ENCODE results near the gene GUCY2D. TPM values are rescaled to one million over a fixed set of nuclear protein-coding genes. Genes with fewer than 3 reads are reported as not detected.

The GUCY2D gene
- total RNA-seq, 3 donors from 2014 or later (not counting 1 experiment from before 2014, with no cell fraction given) = not detected

DNA sequence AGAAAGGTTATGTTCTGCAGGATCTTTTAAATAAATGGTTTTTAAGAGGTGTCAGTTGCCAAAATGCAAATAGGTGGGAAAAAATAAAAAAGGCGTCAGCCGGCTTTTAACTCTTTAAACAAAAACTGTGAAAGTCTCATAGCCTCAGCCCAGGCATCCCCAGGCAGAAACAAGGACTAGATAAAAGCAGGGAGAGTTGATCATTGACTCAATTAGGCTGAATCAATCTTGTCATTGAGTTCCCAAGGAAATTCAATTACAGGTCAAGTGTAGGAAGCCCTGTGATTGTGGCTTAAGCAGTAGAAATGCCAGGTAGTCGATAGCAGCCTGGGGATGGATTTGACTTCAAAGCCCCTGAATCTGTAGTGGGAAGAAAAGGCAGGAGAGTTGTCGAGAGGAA is 30.8 kb upstream of the GUCY2D start:
- peaks cover 6 to 11% of the 10 kb centered on the region in 2 donors for H3K9me3 Mint-ChIP-seq
- H3K4me3 Mint-ChIP-seq = no peak overlapping the region
- Histone ChIP-seq H3K27me3 (ENCODE audit: control insufficient read depth, insufficient read depth, low read length) (no peaks in the 10 kb centered on the region), H3K4me1 (ENCODE audit: control insufficient read depth, insufficient read depth, low read length) (no peaks in the 10 kb centered on the region), H3K4me3 (ENCODE audit: low read length) (no peak overlapping the region), H3K27ac (ENCODE audit: low read length) (no peak overlapping the region), H3K36me3 (ENCODE audit: control insufficient read depth, insufficient read depth, low read length) (no peaks in the 10 kb centered on the region), H3K9me3 (ENCODE audit: control insufficient read depth, insufficient read depth, low read length) (peaks cover 22% of the 10 kb centered on the region)
- no peak overlapping the region for H3K27ac Mint-ChIP-seq
- peaks cover 13% of the 10 kb centered on the region for H3K36me3 Mint-ChIP-seq
- DNase-seq (no peak), ATAC-seq (no peak)
- TF ChIP-seq CTCF (IDR thresholded peaks at IDR 0.05) = no peak
- WGBS (ENCODE audit: insufficient coverage) = 86% methylated on average over 4 of the region's 4 CpGs
- no peaks in the 10 kb centered on the region for H3K4me1 Mint-ChIP-seq
- intact Hi-C loops (cut with micrococcal nuclease) = no loop called here
- peaks cover 10 to 16% of the 10 kb centered on the region in 2 donors for H3K27me3 Mint-ChIP-seq (ENCODE audit: low read depth in 2 of 2)

DNA sequence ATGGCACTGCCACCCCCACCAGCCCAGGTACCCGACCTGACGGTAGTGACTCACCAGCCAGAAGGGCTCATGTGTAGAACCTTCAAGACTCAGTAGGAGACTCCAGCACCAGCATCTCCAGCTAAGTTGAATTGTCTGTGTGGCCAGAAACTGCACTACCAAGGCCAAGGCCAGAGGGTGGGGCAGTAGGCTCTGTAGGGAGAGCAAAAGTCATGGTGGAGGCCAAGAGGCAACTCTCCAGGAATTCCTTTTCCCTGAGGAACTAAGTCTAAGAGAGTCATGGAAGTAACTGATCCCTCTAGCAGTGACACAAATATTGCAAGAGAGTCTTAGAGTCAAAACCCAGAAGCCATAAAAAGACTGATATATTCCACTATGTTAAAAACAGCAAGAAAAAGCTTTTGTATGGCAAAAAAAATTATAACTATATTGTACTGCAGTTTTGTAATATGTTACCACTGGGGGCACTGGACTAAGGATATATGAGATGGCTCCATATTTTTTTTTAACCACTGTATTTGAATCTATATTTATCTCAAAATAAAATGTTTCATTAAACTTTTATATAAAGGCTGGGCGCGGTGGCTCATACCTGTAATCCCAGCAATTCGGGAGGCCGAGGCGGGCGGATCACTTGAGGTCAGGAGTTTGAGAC is 30.2 kb upstream of the GUCY2D start:
- DNase-seq = no peak
- Mint-ChIP-seq H3K4me1 (no peaks in the 10 kb centered on the region), H3K9me3 (peaks cover 6 to 11% of the 10 kb centered on the region in 2 donors), H3K36me3 (peaks cover 13% of the 10 kb centered on the region), H3K27me3 (ENCODE audit: low read depth in 2 of 2) (peaks cover 16% of the 10 kb centered on the region in 2 donors), H3K27ac (no peak overlapping the region), H3K4me3 (no peak overlapping the region)
- Histone ChIP-seq H3K27ac (ENCODE audit: low read length) (no peak overlapping the region), H3K4me1 (ENCODE audit: control insufficient read depth, insufficient read depth, low read length) (no peaks in the 10 kb centered on the region), H3K4me3 (ENCODE audit: low read length) (no peak overlapping the region), H3K27me3 (ENCODE audit: control insufficient read depth, insufficient read depth, low read length) (no peaks in the 10 kb centered on the region), H3K9me3 (ENCODE audit: control insufficient read depth, insufficient read depth, low read length) (peaks cover 22% of the 10 kb centered on the region), H3K36me3 (ENCODE audit: control insufficient read depth, insufficient read depth, low read length) (no peaks in the 10 kb centered on the region)
- intact Hi-C loops (cut with micrococcal nuclease) = no loop called here
- 95% methylated on average over 6 of the region's 8 CpGs for WGBS (ENCODE audit: insufficient coverage)
- TF ChIP-seq CTCF (IDR thresholded peaks at IDR 0.05) = no peak
- ATAC-seq = no peak

DNA sequence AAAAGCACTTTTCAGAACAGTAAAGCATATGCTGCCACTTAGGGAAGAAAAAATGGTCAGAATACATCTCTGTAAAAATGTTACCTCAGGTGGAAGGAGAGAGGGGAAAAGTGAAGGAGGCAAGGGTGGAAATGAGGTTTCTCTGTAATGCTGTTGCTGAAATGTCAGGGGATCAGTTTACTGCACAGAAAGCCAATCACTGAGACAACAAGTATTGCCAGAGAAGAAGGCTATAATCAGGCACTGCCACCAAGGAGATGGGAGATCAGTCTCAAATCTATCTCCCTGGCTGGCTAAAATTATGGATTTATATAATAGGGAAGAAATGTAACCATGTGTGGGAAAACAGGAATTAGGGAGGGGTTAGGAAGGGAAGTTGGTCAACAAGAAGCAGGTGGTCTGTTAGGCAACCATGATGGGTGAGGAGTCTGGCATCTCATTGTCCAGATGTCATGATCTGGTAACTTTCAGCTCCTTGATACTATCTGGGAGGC is 27.7 kb upstream of the GUCY2D start:
- H3K4me3 Mint-ChIP-seq = no peak overlapping the region
- Histone ChIP-seq H3K27ac (ENCODE audit: low read length) (no peak overlapping the region), H3K9me3 (ENCODE audit: control insufficient read depth, insufficient read depth, low read length) (peaks cover 22% of the 10 kb centered on the region), H3K4me1 (ENCODE audit: control insufficient read depth, insufficient read depth, low read length) (no peaks in the 10 kb centered on the region), H3K27me3 (ENCODE audit: control insufficient read depth, insufficient read depth, low read length) (no peaks in the 10 kb centered on the region), H3K4me3 (ENCODE audit: low read length) (no peak overlapping the region), H3K36me3 (ENCODE audit: control insufficient read depth, insufficient read depth, low read length) (no peaks in the 10 kb centered on the region)
- no peaks in the 10 kb centered on the region for H3K4me1 Mint-ChIP-seq
- intact Hi-C loops (cut with micrococcal nuclease) = no loop called here
- peaks cover 6 to 11% of the 10 kb centered on the region in 2 donors for H3K9me3 Mint-ChIP-seq
- H3K36me3 Mint-ChIP-seq = peaks cover 13% of the 10 kb centered on the region
- no peak for TF ChIP-seq CTCF (IDR thresholded peaks at IDR 0.05)
- no peak for ATAC-seq
- peaks cover 16 to 21% of the 10 kb centered on the region in 2 donors for H3K27me3 Mint-ChIP-seq (ENCODE audit: low read depth in 2 of 2)
- no peak overlapping the region for H3K27ac Mint-ChIP-seq
- no peak for DNase-seq

- Mint-ChIP-seq H3K36me3 (peaks cover 13% of the 10 kb centered on the region), H3K27ac (no peak overlapping the region), H3K4me1 (no peaks in the 10 kb centered on the region), H3K9me3 (peaks cover 6 to 11% of the 10 kb centered on the region in 2 donors), H3K27me3 (ENCODE audit: low read depth in 2 of 2) (peaks cover 13 to 19% of the 10 kb centered on the region in 2 donors), H3K4me3 (no peak overlapping the region)
- Histone ChIP-seq H3K4me3 (ENCODE audit: low read length) (no peak overlapping the region), H3K4me1 (ENCODE audit: control insufficient read depth, insufficient read depth, low read length) (no peaks in the 10 kb centered on the region), H3K27me3 (ENCODE audit: control insufficient read depth, insufficient read depth, low read length) (no peaks in the 10 kb centered on the region), H3K36me3 (ENCODE audit: control insufficient read depth, insufficient read depth, low read length) (no peaks in the 10 kb centered on the region), H3K9me3 (ENCODE audit: control insufficient read depth, insufficient read depth, low read length) (peaks cover 22% of the 10 kb centered on the region), H3K27ac (ENCODE audit: low read length) (no peak overlapping the region)
- DNase-seq = no peak
- TF ChIP-seq CTCF (IDR thresholded peaks at IDR 0.05) = no peak
- 95% methylated on average over 3 of the region's 4 CpGs for WGBS (ENCODE audit: insufficient coverage)
- ATAC-seq = no peak
- intact Hi-C loops (cut with micrococcal nuclease) = no loop called here
These were observed 25.4 kb upstream of the GUCY2D start for GRCh38 chr17:7977039-7977438.

Measured in natural killer cell (primary cell).